GM21737 (cell line): ENCODE measurements around the gene RICTOR.
A peak's percentile ranks its signal among the peaks of the same experiment; 100 is the strongest.
"Not testable (repeated sequence)": the region's sequence is repeated elsewhere in the genome, so short reads cannot be mapped to it uniquely, and the experiment has no call there.

Source experiments
- ATAC-seq: cut with Tn5 transposase; IDR thresholded peaks from one replicate; pipeline ENCODE4 v1.9.1; 2021; ENCODE audit warnings: mild to moderate bottlenecking, moderate library complexity; ENCODE audit not compliant: unreplicated experiment

RICTOR gene

DNA sequence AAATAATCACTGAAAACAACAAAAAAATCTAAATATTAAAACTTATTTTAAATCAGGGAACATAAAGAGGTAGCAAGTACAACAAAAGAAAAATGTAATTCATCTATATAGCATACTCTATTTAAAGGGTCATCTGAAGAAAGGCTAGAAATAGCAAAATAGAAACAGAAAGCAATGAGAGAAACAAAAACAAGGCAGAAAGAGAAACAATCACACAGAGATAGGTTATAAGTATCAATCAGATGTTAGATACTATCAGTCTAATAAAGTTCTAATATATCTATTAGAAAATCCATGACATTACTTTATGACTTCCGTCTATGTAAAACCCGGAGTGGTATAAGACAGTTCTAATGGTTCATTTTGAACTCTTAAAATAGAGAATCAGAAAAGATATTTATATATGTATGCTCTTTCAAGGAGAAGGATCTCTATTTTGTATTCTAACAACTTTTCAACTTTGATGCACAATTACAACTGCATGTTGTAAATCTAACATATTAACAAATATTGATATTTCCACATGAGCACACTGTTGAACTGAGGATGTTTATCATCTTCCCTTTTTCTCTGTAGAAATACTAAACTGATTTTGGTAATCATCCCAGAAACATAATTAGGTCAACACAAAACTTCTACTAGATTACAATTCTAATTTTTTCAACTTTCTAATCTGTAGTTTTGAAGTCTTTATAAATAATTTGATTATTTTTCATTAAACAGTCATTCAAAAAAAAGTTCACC lies 15.8 kb downstream of the RICTOR start:
- ATAC-seq: peak; percentile 63

DNA sequence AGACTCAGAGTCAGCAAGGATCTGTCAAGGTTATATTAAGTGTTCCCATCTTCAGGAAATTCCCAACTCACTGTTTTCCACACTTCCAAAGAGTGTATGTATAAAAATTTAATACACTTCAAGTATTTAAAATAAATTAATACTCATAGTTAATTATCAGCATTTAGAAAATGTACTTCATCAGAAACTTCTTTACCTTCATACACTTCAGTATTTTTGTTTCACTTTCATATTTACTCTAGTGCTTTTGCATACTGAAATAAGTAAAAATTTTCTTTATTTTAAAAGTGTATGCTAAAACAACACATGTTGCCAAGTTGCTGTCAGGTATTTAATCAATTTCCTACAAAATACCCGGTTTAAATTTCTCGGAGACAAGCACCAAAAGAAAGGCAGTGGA lies 16.5 kb downstream of the RICTOR start:
- ATAC-seq: peak; percentile 42

DNA sequence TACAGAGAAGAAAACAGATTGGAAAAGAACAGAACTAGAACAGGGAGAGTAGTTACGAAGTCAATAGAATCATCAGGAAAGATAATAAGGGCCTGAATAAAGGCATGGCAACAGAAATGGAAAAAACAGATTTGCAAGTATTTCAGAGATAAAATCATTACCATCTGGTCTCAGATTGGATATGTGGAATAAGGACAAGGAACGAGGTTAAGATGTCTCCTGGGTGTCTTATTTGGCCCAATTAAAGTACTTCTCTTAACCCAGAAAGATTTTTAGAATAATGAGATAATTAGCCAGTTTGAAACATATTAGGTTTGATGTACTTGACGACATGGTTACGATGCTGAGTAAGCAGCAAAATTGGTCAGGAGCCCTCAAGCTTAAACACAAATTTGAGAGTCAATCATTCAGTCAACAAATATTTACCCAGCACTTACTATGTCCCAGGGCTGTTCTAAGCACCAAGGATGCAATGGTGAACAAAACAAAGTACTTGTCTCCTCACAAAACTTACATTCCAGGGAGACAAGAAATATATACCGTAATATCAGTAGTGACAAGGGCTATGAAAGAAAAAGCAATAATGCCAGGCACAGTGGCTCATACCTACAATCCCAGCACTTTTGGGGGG lies 18.3 kb downstream of the RICTOR start:
- ATAC-seq: no peak

DNA sequence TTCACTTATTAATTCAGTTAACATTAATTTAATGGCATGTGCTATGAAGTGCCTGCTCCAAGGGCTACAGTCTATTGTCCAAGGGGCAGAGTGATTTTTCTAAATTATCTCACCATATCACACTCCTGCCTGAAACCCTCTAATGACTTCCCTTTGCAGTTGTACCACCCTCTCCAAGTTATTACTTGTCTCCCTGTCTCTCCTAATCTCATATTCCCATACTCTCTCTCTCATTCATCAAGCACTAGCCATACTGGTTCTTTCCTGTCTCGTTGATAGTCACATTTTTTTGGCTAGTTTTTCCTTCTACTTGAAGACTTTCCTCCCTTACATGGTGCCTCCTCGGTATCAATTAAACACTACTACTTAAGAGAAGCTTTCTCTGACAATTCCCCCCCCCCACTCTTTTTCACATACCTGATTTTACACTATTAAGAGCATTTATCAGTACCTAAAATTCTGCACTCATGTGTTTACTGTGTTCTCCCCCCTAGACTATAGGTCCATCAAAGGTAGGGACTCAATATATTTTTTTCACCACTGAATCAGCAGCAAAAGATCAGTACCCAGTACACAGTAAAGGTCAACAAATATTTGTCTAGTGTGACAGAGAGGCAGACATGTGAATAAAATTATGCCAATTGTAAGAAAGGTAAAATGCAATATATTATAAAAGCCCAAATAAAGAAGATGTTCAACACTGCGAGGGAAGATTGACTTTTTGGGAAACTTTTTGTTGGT lies 19.0 kb downstream of the RICTOR start:
- no peak for ATAC-seq

DNA sequence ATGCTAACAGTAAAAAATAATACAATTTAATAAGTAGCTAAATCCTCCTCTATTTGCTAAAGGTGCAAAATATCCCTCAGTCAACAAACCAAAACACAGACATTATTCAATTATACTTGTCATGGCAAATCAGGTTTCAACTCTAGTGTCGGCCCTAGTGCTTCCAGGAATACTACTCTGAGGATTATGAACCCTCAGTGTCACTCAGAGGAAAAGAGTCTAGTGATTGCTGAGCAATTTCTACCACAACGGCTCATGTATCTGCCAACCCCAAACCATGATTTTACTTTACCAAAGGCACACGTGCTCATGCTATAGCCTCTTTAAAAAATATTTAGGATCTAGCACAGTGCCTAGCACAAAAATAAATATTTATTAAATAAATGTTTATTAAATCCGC lies 21.0 kb downstream of the RICTOR start:
- ATAC-seq: no peak

DNA sequence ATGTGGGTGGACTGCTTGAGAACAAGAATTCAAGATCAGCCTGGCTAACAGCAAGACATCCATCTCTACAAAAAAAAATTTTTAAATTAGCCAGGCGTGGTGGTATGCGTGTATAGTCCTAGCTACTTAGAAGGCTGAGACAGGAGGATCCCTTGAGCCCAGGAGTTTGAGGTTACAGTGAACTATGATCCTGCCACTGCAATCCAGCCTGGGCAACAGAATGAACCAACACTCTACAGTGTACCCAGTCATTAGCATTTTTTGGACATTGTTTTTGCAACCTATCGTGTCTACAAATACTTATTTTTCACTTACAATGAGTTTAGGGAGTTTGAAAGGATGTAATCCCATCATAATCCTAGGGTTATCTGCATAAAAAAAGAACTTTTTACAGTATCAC lies 22.1 kb downstream of the RICTOR start:
- ATAC-seq: no peak

DNA sequence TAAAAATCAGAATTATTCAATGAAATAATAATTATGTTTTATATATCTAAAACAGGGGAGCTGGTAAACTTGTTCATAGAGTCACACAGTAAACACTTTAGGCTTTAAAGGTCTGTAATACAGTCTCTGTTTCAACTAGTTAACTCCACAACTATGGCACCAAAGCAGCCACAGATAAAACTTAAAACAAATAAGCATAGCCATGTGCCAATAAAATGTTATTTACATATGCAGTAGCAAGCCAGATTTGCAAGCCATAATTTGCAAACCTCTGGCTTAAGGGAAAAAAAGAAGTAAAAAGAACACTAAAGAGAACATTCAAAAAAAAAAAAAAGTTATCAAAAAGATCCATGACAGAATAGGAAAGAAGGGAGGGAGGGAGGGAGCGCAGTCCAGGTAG lies 24.9 kb downstream of the RICTOR start:
- no peak for ATAC-seq

DNA sequence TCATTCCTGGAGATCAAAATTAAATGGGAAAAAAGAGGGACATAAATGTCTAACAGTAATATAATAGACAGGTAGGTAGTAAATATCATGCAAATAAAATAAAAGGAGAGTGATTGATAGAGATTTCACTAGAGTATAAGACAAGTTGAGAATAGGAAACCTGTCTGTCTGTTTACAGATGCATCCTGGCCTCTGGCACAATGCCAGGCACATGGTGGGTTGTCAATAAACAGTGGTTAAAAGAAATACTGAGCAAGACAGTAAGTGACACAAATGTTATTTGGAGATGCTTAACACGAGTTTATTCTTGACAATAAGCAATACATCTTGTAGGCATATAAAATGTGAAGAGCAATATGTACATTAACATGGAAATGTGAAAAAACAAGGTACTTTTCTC lies 33.3 kb downstream of the RICTOR start:
- no peak for ATAC-seq

DNA sequence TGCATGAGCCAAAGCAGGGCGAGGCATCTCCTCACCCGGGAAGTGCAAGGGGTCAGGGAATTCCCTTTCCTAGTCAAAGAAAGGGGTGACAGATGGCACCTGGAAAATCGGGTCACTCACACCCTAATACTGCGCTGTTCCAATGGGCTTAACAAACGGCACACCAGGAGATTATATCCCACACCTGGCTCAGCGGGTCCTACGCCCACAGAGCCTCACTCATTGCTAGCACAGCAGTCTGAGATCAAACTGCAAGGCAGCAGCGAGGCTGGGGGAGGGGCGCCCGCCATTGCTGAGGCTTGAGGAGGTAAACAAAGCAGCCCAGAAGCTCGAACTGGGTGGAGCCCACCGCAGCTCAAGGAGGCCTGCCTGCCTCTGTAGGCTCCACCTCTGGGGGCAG lies 39.7 kb downstream of the RICTOR start:
- not testable (repeated sequence) for ATAC-seq

DNA sequence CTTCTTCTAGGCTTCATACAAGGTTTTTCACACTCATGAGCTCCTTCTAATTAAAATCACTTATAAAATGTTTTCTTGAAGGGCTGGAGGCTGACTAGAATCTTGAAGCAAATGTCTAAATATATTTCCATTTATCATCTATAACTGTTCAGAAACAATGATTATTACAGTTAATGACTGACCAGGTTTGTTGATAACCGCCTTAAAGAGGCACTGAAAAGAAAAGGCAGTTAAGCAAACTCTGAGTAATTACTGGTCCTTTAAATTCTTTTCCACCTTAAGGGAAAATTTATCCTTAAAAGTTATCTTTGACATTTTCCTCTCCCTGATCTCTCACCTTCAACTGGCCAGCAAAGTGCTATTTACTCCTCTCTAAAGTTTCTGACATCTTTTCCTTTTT lies 43.2 kb downstream of the RICTOR start:
- ATAC-seq: no peak

DNA sequence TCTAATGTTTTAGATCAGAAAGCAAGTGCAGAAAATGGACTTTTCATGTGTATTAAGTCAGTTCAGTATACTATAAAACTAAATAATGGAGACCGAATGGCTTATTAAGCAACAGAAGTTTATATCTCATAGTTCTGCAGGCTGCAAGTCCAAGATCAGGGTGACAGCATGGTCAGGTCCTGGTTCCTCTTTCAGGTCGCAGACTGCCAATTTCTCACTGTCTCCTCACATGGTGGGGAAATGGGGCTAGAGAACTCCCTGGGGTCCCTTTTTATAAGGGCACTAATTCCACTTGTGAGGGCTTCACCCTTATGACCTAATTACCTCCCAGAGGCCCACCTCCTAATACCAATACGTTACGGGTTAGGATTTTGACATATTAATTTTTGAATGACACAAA lies 48.7 kb downstream of the RICTOR start:
- no peak for ATAC-seq

DNA sequence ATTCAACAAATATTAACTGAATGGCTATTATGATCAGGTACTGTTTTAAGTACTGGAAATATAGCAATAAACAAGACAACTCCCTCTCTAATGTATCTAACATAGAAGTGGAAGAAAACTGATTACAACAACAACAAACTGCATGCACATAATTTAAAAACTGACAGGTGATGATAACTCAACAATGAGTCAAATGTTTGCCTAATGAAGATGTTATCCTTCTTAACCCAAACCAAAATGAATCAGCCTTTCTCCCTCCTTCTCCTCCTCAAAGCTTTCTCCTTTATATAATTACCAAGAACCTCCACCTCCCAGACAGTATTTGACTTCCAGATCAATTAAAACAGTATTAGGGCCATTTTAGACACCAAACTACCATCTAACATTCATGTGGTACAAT lies 49.3 kb downstream of the RICTOR start:
- ATAC-seq: no peak

DNA sequence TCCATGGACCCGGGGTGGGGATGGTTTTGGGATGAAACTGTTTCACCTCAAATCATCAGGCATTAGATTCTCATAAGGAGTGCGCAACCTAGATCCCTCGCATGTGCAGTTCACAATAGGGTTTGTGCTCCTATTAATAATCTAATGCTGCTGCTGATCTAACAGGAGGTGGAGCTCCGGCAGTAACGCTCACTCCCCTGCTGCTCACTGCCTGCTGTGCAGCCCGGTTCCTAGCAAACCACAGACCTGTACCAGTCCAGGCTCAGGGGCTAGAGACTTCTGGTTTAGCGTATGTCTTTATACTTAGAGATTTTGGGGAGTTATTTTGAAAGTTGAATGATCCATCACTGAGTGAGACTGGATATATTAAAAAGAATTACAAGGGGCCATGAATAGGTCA lies 50.2 kb downstream of the RICTOR start:
- ATAC-seq: no peak

DNA sequence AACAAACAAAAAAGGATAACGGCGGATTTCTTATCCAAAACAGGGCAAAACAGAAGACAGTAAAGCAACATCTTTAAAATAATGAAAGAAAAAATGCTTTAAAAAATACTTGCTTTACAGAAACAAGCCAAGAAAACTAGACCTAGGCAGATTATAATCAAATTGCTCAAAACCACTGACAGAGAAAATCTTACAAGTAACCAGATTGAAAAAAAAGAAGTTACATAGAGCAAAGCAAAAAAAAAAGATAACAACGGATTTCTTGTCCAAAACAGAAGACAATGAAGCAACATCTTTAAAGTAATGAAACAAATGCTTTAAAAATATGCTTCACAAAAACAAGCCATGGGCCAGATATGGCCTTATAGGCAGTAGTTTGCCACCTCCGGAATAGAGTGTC lies 51.1 kb downstream of the RICTOR start:
- no peak for ATAC-seq

DNA sequence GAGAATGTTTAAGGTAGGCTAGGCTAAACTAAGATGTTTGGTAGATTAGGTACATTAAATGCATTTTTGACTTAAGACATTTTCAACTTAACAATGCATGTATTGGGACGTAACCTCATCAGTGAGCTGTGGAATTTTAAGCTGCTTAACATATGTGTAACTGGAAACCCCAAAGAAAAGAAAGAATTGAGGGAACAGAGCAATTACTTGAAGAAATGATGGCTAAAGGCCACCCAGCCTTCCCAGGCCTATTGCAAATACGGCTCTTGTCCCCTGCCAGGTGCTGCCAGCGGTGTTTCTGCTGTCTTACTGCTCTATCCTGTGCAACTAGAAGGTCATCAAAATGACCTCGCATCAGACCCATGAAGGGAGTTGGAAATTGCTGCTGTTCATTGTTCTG lies 52.0 kb downstream of the RICTOR start:
- ATAC-seq: no peak

DNA sequence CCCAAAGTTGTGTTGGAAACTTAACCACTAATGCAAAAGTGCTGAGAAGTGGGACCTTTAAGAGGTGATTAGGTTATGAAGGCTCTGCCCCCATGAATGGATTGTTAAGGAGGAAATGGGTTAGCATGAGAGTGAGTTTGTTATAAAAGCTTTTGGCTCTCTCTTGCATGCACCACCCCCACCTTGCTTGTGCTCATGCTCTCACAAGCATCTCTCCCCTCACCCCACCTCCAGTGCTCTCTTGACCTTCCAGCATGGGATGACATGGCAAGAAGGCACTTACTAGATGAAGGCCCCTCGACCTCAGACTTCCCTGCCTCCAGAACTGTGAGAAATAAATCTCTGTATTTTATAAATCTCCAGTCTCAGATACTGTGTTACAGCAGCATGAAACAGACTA lies 52.8 kb downstream of the RICTOR start:
- no peak for ATAC-seq

DNA sequence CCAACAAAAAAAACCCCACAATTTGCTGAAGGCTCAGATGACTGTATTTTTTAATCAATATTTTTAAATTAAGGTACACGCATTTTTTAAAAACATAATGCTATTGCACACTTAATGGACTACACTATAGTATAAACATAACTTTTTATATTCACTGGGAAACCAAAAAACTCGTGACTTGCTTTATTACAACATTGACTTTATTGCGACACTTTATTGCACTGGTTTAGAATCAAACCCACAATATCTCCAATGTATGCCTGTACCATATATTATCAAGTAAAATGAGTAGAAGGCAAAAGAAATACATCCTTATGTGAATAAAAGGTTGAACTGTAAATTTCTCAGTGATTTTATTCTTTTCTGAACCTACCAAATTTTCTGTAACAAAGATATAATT lies 53.7 kb downstream of the RICTOR start:
- no peak for ATAC-seq

DNA sequence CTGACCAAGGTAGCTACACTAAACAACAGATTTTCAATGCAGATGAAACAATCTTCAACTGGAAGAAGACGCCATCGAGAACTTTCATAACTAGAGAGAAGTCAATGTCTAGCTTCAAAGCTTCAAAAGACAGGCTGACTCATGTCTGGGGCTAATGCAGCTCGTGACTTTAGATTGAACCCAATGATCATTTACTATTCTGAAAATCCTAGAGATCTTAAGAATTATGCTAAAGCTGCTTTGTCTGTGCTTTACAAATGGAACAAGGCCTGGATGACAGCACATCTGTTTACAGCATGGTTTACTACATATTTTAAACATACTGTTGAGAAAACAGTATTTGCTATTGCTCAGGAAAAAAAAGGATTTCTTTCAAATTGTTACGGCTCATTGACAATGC lies 54.9 kb downstream of the RICTOR start:
- ATAC-seq: no peak

DNA sequence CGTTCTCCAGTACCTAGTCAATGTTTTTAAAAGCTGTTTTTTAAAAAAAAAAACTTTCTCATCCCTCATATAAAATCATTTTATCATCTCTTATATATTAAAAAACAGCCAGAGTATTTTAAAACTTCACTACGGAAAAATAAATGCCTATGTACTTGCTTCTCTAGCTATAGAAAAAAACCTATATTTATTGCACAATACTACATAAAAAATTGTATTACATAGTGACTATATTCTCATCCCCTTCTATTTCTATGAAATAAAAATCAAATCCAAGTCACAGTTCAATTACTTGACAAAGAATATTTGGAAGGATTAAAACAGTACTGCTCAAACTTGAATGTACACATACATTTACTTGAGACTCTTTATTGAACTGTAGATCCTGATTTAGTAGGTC lies 56.7 kb downstream of the RICTOR start:
- no peak for ATAC-seq

DNA sequence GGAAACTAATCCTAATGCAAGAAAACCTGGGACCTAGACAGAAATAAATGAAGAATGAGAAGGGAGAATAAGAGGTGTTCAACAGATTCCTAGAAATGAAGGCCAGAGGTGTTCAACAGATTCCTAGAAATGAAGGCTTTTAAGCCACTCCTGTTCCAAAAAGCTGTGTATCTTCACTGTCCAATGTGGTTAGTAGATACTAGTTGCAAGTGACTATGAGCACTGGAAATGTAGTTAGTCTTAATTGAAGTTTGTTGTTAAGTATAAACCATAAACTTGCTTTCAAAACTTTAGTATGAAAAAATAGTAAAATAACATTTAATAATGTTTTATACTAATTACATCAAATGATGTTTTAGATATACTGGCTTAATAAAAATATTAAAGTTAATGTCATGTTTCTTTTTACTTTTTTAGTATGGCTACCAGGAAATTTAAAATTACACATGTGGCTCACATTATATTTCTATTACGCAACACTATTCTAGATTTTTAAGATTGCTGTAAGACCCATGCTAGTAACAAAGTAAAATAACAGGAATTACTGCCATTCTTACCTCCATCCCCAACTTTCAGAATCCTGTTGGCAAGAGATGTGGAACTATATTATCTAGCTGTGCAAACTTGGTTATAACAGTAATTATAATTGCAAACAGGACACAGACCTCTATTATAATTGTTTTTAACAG lies 57.5 kb downstream of the RICTOR start:
- no peak for ATAC-seq

DNA sequence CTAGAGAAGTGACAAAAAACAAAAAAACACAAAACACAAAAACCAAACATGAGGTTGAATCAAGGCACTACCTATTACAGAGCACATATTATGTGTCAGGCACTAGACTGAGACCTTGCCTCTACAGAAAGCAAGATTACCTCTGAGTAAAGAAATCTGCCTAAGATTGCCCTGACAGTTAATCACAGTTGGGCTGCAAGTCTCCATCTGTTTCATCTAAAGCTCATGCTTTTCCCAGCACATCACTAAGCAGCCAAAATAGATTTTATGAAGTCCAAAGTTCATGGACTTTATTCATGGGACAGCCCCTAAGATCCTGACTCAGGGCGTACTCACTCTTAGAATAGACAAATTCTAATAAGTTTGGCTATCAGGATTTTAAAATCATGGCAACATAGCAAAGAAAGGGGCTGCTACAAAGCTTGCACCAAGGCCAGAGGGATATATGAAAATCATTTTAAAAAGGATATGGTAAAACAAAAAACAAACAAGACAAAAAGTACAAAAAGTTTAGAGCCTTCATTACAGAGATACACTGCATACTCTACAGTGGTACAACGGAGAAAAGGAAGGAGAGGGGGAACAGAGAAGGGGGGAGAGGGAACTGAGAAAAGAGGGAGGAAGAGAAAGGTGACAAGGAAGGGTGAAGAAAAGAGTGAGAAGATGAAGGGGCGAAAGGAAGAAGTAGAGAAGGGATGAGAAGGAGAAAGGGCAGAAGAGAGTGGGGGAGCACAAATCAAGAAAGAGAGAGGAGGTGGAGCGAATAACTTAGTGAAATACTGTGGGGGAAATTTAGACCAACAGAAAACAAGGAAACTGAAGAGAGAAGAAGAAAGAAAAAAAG lies 58.2 kb downstream of the RICTOR start:
- no peak for ATAC-seq
